ENCODE data around the gene HHAT.

Gene HHAT

GRCh38 chr1:210311726-210312493 is 16.8 kb upstream of the HHAT start:
- Histone ChIP-seq H3K9ac (ENCODE audit: low read length) (no peak overlapping the region), H3K36me3 (ENCODE audit: insufficient read depth, low read length) (no peaks in the 10 kb centered on the region), H2AFZ (ENCODE audit: low read length) (no peak overlapping the region; the same call in 1 of the 2 replicates), H3K4me1 (ENCODE audit: insufficient read depth, low read length, severe bottlenecking) (peaks cover 4% of the 10 kb centered on the region), H3K9me2 (ENCODE audit: low read depth, low read length) (no peaks in the 10 kb centered on the region), H3F3A (ENCODE audit: insufficient read depth, low read length) (no peaks in the 10 kb centered on the region), H3K79me2 (ENCODE audit: insufficient read depth, low read length) (no peaks in the 10 kb centered on the region), H3K27ac (ENCODE audit: low read depth, low read length, poor library complexity, severe bottlenecking) (no peak overlapping the region), H3K27me3 (ENCODE audit: insufficient read depth, low read length) (no peaks in the 10 kb centered on the region), H4K20me1 (ENCODE audit: insufficient read depth, low read length) (no peaks in the 10 kb centered on the region), H3K4me3 (ENCODE audit: low read depth, low read length, poor library complexity, severe bottlenecking) (peak overlapping the region; percentile 32), H3K4me2 (ENCODE audit: low read length) (no peak overlapping the region), H3K9me3 (ENCODE audit: low read length) (no peaks in the 10 kb centered on the region)
- no peak for TF ChIP-seq EZH2 (IDR thresholded peaks at IDR 0.05; ENCODE audit: borderline replicate concordance, low read length)
- TF ChIP-seq CTCF (IDR thresholded peaks at IDR 0.05; ENCODE audit: low read length), result no peak

GRCh38 chr1:210313046-210313595 is 15.6 kb upstream of the HHAT start:
- no peak for TF ChIP-seq CTCF (IDR thresholded peaks at IDR 0.05; ENCODE audit: low read length)
- no peak for TF ChIP-seq EZH2 (IDR thresholded peaks at IDR 0.05; ENCODE audit: borderline replicate concordance, low read length)
- Histone ChIP-seq H3K4me3 (ENCODE audit: low read depth, low read length, poor library complexity, severe bottlenecking) (no peak overlapping the region), H3K36me3 (ENCODE audit: insufficient read depth, low read length) (no peaks in the 10 kb centered on the region), H3K9me3 (ENCODE audit: low read length) (no peaks in the 10 kb centered on the region), H4K20me1 (ENCODE audit: insufficient read depth, low read length) (no peaks in the 10 kb centered on the region), H3K27me3 (ENCODE audit: insufficient read depth, low read length) (no peaks in the 10 kb centered on the region), H2AFZ (ENCODE audit: low read length) (no peak overlapping the region), H3K9ac (ENCODE audit: low read length) (no peak overlapping the region), H3K4me1 (ENCODE audit: insufficient read depth, low read length, severe bottlenecking) (peaks cover 4% of the 10 kb centered on the region), H3K4me2 (ENCODE audit: low read length) (no peak overlapping the region), H3F3A (ENCODE audit: insufficient read depth, low read length) (no peaks in the 10 kb centered on the region), H3K79me2 (ENCODE audit: insufficient read depth, low read length) (no peaks in the 10 kb centered on the region), H3K9me2 (ENCODE audit: low read depth, low read length) (no peaks in the 10 kb centered on the region), H3K27ac (ENCODE audit: low read depth, low read length, poor library complexity, severe bottlenecking) (no peak overlapping the region)

- TF ChIP-seq EZH2 (IDR thresholded peaks at IDR 0.05; ENCODE audit: borderline replicate concordance, low read length) (no peak), CTCF (IDR thresholded peaks at IDR 0.05; ENCODE audit: low read length) (no peak)
- no peaks in the 10 kb centered on the region for H3K27me3 ChIP-seq (ENCODE audit: insufficient read depth, low read length)
- no peaks in the 10 kb centered on the region for H3K9me2 ChIP-seq (ENCODE audit: low read depth, low read length)
- H3K9ac ChIP-seq (ENCODE audit: low read length), result no peak overlapping the region
- no peak overlapping the region for H3K4me3 ChIP-seq (ENCODE audit: low read depth, low read length, poor library complexity, severe bottlenecking)
- no peak overlapping the region for H3K27ac ChIP-seq (ENCODE audit: low read depth, low read length, poor library complexity, severe bottlenecking)
- H2AFZ ChIP-seq (ENCODE audit: low read length), result no peak overlapping the region
- no peaks in the 10 kb centered on the region for H3F3A ChIP-seq (ENCODE audit: insufficient read depth, low read length)
- no peaks in the 10 kb centered on the region for H3K79me2 ChIP-seq (ENCODE audit: insufficient read depth, low read length)
- no peaks in the 10 kb centered on the region for H4K20me1 ChIP-seq (ENCODE audit: insufficient read depth, low read length)
- H3K36me3 ChIP-seq (ENCODE audit: insufficient read depth, low read length), result no peaks in the 10 kb centered on the region
- H3K4me2 ChIP-seq (ENCODE audit: low read length), result no peak overlapping the region
- H3K9me3 ChIP-seq (ENCODE audit: low read length), result no peaks in the 10 kb centered on the region
- H3K4me1 ChIP-seq (ENCODE audit: insufficient read depth, low read length, severe bottlenecking), result peaks cover 4% of the 10 kb centered on the region
Measured at GRCh38 chr1:210313921-210314320, 14.8 kb upstream of the HHAT start.

Measured in OCI-LY1 (cell line).